ENCODE results near the gene WNT7A. TPM values are rescaled to one million over a fixed set of nuclear protein-coding genes. Genes with fewer than 3 reads are reported as not detected.

Gene WNT7A
- total RNA-seq, 1 experiment from 2014 or later: not detected

DNA sequence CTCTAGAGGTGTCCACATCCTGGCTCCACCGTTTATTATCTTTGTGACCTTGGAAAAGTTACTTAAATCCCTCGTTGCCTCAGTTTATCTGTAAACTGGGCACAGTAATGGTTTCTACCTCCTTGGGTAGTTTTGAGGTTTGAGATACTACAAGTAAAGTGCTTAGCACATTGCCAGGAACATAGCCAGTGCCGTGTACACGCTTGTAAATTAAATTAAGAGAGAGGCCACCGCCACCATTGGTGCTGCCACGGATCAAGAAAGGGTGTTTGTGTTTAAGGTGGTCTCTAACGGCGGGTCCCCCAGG lies 5.8 kb upstream of the WNT7A start:
- H3K27ac Mint-ChIP-seq: no peak overlapping the region
- no peak overlapping the region for H3K14ac ChIP-seq (ENCODE audit: insufficient read depth, low read length)
- H3K27ac ChIP-seq (ENCODE audit: insufficient read length, low read depth, low read length): no peak overlapping the region
- H2AFZ ChIP-seq (ENCODE audit: low read length): no peak overlapping the region
- H3K27me3 ChIP-seq (ENCODE audit: insufficient read depth, low read length): peaks cover 13% of the 10 kb centered on the region
- H2BK5ac ChIP-seq (ENCODE audit: insufficient read length, low read length): no peak overlapping the region
- H2BK12ac ChIP-seq (ENCODE audit: insufficient read length, low read depth, low read length): no peak overlapping the region
- H3K23me2 ChIP-seq (ENCODE audit: insufficient read length, low read depth, low read length, poor library complexity, severe bottlenecking): peaks cover 2% of the 10 kb centered on the region
- H3K4me1 ChIP-seq (ENCODE audit: insufficient read depth, low read length): no peaks in the 10 kb centered on the region
- TF ChIP-seq, protein P1, sequence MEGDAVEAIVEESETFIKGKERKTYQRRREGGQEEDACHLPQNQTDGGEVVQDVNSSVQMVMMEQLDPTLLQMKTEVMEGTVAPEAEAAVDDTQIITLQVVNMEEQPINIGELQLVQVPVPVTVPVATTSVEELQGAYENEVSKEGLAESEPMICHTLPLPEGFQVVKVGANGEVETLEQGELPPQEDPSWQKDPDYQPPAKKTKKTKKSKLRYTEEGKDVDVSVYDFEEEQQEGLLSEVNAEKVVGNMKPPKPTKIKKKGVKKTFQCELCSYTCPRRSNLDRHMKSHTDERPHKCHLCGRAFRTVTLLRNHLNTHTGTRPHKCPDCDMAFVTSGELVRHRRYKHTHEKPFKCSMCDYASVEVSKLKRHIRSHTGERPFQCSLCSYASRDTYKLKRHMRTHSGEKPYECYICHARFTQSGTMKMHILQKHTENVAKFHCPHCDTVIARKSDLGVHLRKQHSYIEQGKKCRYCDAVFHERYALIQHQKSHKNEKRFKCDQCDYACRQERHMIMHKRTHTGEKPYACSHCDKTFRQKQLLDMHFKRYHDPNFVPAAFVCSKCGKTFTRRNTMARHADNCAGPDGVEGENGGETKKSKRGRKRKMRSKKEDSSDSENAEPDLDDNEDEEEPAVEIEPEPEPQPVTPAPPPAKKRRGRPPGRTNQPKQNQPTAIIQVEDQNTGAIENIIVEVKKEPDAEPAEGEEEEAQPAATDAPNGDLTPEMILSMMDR (conservative IDR thresholded peaks at IDR 0.05): no peak; the same call in 2 of the 3 replicates
- no CpG with 5 or more reads among the region's 8 CpGs for WGBS (ENCODE audit: extremely low coverage, insufficient read length, low lambda C conversion rate)
- no peak overlapping the region for H3K56ac ChIP-seq (ENCODE audit: insufficient read length, low read depth, low read length)
- no peak overlapping the region for H3K18ac ChIP-seq (ENCODE audit: insufficient read length, low read depth, low read length)
- H3K9me3 ChIP-seq (ENCODE audit: control insufficient read depth, low read depth, low read length): no peaks in the 10 kb centered on the region
- H4K20me1 ChIP-seq (ENCODE audit: control insufficient read depth, insufficient read depth, insufficient read length): no peaks in the 10 kb centered on the region
- no peaks in the 10 kb centered on the region for H3K36me3 Mint-ChIP-seq (ENCODE audit: insufficient read depth in 1 of 3, low read depth in 3 of 3)
- peaks cover 87% of the 10 kb centered on the region for H3K27me3 Mint-ChIP-seq (ENCODE audit: low read depth)
- no peak overlapping the region for H2BK20ac ChIP-seq (ENCODE audit: low read depth, low read length, poor library complexity, severe bottlenecking)
- H4K5ac ChIP-seq (ENCODE audit: insufficient read length, low read depth, low read length): no peak overlapping the region
- no peak overlapping the region for H2AK5ac ChIP-seq (ENCODE audit: insufficient read length, low read length)
- no peaks in the 10 kb centered on the region; a peak in 2 of 5 replicates for H3K9me3 Mint-ChIP-seq
- H3K9ac ChIP-seq (ENCODE audit: extremely low read depth, insufficient read length, low read length): no peak overlapping the region
- H3K4me1 Mint-ChIP-seq: no peaks in the 10 kb centered on the region
- H3K79me2 ChIP-seq (ENCODE audit: insufficient read depth, low read length): no peaks in the 10 kb centered on the region
- H4K8ac ChIP-seq (replicated peaks; ENCODE audit: insufficient read length, low read depth, low read length): no peak overlapping the region
- no peak for DNase-seq
- H3K4me3 Mint-ChIP-seq: no peak overlapping the region
- no peak overlapping the region for H3T11ph ChIP-seq (ENCODE audit: low read length)
- H3K4me2 ChIP-seq (ENCODE audit: insufficient read depth, insufficient read length, low read length): no peak overlapping the region
- H2BK120ac ChIP-seq (ENCODE audit: low read depth, low read length, poor library complexity, severe bottlenecking): no peak overlapping the region
- no peak overlapping the region for H3K23ac ChIP-seq (ENCODE audit: insufficient read length, low read depth, low read length)
- H3K4ac ChIP-seq (ENCODE audit: low read depth, low read length): no peak overlapping the region
- H4K91ac ChIP-seq (ENCODE audit: insufficient read length, low read depth, low read length): no peak overlapping the region
- H3K79me1 ChIP-seq (ENCODE audit: insufficient read depth, low read depth, low read length, poor library complexity, severe bottlenecking): no peaks in the 10 kb centered on the region
- no peak overlapping the region for H2BK15ac ChIP-seq (ENCODE audit: low read depth, low read length)

All from H9 (cell line).